Measurements from ENCODE around the gene SNTG2.
"Not testable (repeated sequence)": the region's sequence is repeated elsewhere in the genome, so short reads cannot be mapped to it uniquely, and the experiment has no call there.

Gene SNTG2

GRCh38 chr2:1055014-1055595 lies 104.5 kb downstream of the SNTG2 start:
- DNase-seq, result no peak

GRCh38 chr2:1060372-1060771 lies 109.7 kb downstream of the SNTG2 start:
- DNase-seq, result no peak

- no peak for DNase-seq
These were observed 110.3 kb downstream of the SNTG2 start for GRCh38 chr2:1060987-1061386.

- no peak for DNase-seq
These were observed 117.6 kb downstream of the SNTG2 start for GRCh38 chr2:1068241-1068640.

- no peak for DNase-seq
These were observed 118.2 kb downstream of the SNTG2 start for GRCh38 chr2:1068822-1069221.

- DNase-seq, result no peak
These were observed 119.2 kb downstream of the SNTG2 start for GRCh38 chr2:1069847-1070246.

- no peak for DNase-seq
These were observed 120.0 kb downstream of the SNTG2 start for GRCh38 chr2:1070601-1071000.

- no peak for DNase-seq
These were observed 121.0 kb downstream of the SNTG2 start for GRCh38 chr2:1071650-1072049.

GRCh38 chr2:1072250-1072649 lies 121.6 kb downstream of the SNTG2 start:
- no peak for DNase-seq

- no peak for DNase-seq
These were observed 127.3 kb downstream of the SNTG2 start for GRCh38 chr2:1077911-1078310.

GRCh38 chr2:1078326-1078725 lies 127.7 kb downstream of the SNTG2 start:
- DNase-seq, result no peak

GRCh38 chr2:1079873-1080799 lies 129.5 kb downstream of the SNTG2 start:
- DNase-seq, result no peak

GRCh38 chr2:1081451-1082225 lies 131.0 kb downstream of the SNTG2 start:
- no peak for DNase-seq

GRCh38 chr2:1082456-1083205 lies 132.0 kb downstream of the SNTG2 start:
- DNase-seq, result no peak

GRCh38 chr2:1088192-1088860 lies 137.7 kb downstream of the SNTG2 start:
- DNase-seq, result no peak

GRCh38 chr2:1088940-1089339 lies 138.3 kb downstream of the SNTG2 start:
- no peak for DNase-seq

- DNase-seq, result no peak
These were observed 141.4 kb downstream of the SNTG2 start for GRCh38 chr2:1091895-1092585.

- DNase-seq, result not testable (repeated sequence)
These were observed 143.0 kb downstream of the SNTG2 start for GRCh38 chr2:1093668-1094067.

GRCh38 chr2:1097101-1097500 lies 146.5 kb downstream of the SNTG2 start:
- DNase-seq, result no peak

GRCh38 chr2:1099418-1099817 lies 148.8 kb downstream of the SNTG2 start:
- no peak for DNase-seq

- DNase-seq, result no peak
These were observed 150.5 kb downstream of the SNTG2 start for GRCh38 chr2:1101011-1101782.

All from activated naive CD4-positive, alpha-beta T cell treated with anti-CD3 and anti-CD28 coated beads, Interleukin-2, amount 50 U/mL, for 16 hours (primary cell).